HUES64 (cell line): Measurements from ENCODE around the gene APBB2.
"Not testable (repeated sequence)": the region's sequence is repeated elsewhere in the genome, so short reads cannot be mapped to it uniquely, and the experiment has no call there.

Source experiments
- H3K27ac ChIP-seq: 2 replicates; pipeline ENCODE4 v1.7.0; 2013; ENCODE audit warnings: low read depth, low read length, inconsistent platforms
- H3K27me3 ChIP-seq: 2 replicates; pipeline ENCODE4 v1.6.1; 2013; ENCODE audit warnings: mild to moderate bottlenecking, low read length; ENCODE audit not compliant: insufficient read depth
- H3K36me3 ChIP-seq: 2 replicates; pipeline ENCODE4 v1.6.1; 2013; ENCODE audit warnings: mild to moderate bottlenecking, low read length; ENCODE audit not compliant: insufficient read depth
- H3K4me1 ChIP-seq: 2 replicates; pipeline ENCODE4 v1.6.1; 2013; ENCODE audit warnings: mild to moderate bottlenecking, low read length, moderate library complexity; ENCODE audit not compliant: insufficient read depth
- H3K4me3 ChIP-seq: 2 replicates; pipeline ENCODE4 v1.5.1; 2013; ENCODE audit warnings: mild to moderate bottlenecking, low read length, moderate library complexity
- H3K9ac ChIP-seq: 2 replicates; pipeline ENCODE4 v1.6.1; 2013; ENCODE audit warnings: mild to moderate bottlenecking, low read depth, low read length
- H3K9me3 ChIP-seq: 2 replicates; pipeline ENCODE4 v1.6.1; 2013; ENCODE audit warnings: low read depth, low read length; ENCODE audit not compliant: insufficient read depth
- WGBS: fragments of 150-250, 120-280 bp; methylation state at CpG from one replicate; pipeline ENCODE4 v1.1.7; 2013; ENCODE audit warnings: missing lambda C conversion rate; 5-methylcytosine and 5-hydroxymethylcytosine counted together

Gene APBB2

DNA sequence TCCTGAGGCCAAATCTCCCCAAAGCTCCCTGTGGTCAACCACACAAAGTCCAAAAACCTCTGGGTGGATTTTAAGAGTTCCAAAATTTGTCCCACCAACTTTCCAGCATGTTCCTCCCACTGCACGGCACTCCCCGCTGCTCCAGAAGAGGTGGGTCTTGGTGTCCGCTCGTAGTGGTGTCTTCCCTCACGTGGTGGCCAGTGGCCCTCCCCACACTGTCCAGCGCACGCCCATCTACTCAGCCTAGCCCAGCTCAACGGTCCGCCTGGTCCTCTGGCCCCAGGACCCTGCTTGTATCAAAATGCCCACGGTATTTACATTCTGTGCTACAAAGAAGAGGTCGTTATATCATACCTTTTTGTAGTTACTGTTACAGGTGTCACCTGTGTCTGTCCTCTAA lies 381.1 kb downstream of the APBB2 start:
- 98% methylated on average over 11 of the region's 11 CpGs for WGBS
- H3K9ac ChIP-seq, result no peak overlapping the region
- no peaks in the 10 kb centered on the region for H3K4me1 ChIP-seq
- peaks cover 41% of the 10 kb centered on the region for H3K36me3 ChIP-seq
- H3K27ac ChIP-seq, result no peak overlapping the region
- H3K4me3 ChIP-seq, result no peak overlapping the region
- H3K27me3 ChIP-seq, result no peaks in the 10 kb centered on the region
- no peaks in the 10 kb centered on the region for H3K9me3 ChIP-seq

DNA sequence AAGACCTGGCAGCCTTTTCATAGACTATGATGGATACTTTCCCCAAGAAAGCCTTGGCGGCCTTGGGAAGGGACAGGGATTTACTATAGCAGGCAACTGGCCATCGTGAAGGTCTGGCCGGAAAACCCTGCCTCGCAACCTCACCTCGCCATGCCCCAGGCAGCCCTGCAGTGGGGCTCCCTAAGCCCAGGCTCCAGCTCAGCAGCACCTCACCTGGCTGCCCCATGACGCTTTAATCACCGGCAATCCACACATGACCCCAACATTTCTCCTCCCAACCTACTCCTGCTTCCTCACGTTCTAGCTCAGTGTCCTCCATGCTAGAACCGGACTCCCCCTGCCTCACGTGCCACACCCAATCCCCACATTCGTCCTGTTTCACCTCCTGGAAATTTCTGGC lies 382.2 kb downstream of the APBB2 start:
- Histone ChIP-seq H3K9me3 (no peaks in the 10 kb centered on the region), H3K36me3 (peaks cover 46% of the 10 kb centered on the region), H3K27me3 (no peaks in the 10 kb centered on the region), H3K4me3 (no peak overlapping the region), H3K4me1 (no peaks in the 10 kb centered on the region), H3K27ac (no peak overlapping the region), H3K9ac (no peak overlapping the region)
- 92% methylated on average over 11 of the region's 11 CpGs for WGBS

DNA sequence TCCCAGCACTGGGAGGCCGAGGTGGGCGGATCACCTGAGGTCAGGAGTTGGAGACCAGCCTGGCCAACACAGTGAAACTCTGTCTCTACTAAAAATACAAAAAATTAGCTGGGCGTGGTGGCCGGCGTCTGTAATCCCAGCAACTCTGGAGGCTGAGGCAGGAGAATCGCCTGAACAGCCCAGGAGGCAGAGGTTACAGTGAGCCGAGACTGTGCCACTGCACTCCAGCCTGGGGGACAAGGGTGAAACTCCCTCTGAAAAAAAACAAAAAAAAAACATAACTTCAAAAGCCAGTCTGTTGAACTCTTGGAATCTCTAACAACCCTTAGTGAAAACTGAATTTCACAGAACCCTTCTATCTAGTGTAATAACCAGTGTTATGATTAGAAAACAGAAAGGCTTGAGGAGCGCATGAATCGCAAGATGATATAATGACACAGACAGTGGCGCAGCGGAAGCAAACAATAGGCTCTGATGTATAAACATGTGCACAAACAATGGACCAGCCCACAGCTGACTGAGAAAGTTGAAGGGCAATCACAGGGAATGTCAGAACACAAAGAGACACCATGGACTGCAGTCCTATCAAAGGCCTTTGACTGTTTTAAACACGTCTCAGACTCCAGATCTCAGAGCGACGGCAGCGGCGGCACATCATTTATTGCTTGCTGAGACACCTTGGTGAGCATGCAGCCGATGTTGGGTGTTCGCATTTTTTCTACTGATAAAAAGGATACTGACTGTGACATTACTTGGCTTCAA lies 383.0 kb downstream of the APBB2 start:
- Histone ChIP-seq H3K27ac (no peak overlapping the region), H3K9me3 (no peaks in the 10 kb centered on the region), H3K27me3 (no peaks in the 10 kb centered on the region), H3K36me3 (peaks cover 50% of the 10 kb centered on the region), H3K4me1 (no peaks in the 10 kb centered on the region), H3K4me3 (no peak overlapping the region), H3K9ac (no peak overlapping the region)
- WGBS, result 95% methylated on average over 18 of the region's 18 CpGs

DNA sequence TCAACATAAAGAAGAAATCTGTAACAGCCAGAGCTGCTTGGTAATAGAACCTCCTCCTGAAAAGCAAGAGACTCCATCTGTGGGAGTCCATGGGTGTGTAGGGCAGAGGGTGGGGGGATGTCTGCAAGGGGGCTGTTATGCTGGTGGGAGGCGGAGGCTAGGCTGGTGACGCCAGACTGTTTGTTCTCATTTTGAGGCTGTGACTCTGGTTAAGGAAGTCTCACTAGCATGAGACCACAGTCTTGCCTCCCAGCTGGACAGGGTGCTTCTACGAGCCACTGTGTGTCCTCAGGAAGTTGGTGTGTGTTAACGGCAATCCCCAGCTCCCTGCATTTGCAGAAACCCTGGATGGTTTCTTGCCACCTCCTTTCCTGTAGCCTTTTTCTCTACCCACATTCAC lies 384.8 kb downstream of the APBB2 start:
- Histone ChIP-seq H3K36me3 (peaks cover 65% of the 10 kb centered on the region), H3K27me3 (no peaks in the 10 kb centered on the region), H3K4me1 (no peaks in the 10 kb centered on the region), H3K9ac (no peak overlapping the region), H3K27ac (no peak overlapping the region), H3K4me3 (no peak overlapping the region), H3K9me3 (no peaks in the 10 kb centered on the region)
- WGBS, result 94% methylated on average over 4 of the region's 4 CpGs

DNA sequence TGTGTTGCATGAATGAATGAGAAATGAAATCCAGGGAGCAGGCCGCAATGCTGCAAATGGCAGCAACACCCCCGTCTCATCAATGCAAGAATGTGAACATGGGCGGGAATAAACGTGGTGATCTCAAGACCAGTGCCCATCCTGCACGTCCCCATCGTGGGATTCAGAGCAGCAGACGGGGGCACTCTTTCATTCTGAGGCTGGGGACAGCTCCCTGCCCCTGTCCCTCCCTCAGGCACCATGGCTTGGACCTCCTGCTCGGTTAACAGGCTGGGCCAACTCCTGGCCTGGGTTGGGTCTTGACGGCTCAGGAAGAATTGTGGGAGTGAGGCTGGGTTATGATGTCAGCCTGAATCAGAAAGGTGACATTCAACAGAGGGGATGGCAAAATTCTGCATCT lies 385.7 kb downstream of the APBB2 start:
- WGBS, result 94% methylated on average over 9 of the region's 9 CpGs
- no peaks in the 10 kb centered on the region for H3K4me1 ChIP-seq
- peaks cover 65% of the 10 kb centered on the region for H3K36me3 ChIP-seq
- no peaks in the 10 kb centered on the region for H3K27me3 ChIP-seq
- H3K27ac ChIP-seq, result no peak overlapping the region
- no peak overlapping the region for H3K4me3 ChIP-seq
- no peaks in the 10 kb centered on the region for H3K9me3 ChIP-seq
- H3K9ac ChIP-seq, result no peak overlapping the region

DNA sequence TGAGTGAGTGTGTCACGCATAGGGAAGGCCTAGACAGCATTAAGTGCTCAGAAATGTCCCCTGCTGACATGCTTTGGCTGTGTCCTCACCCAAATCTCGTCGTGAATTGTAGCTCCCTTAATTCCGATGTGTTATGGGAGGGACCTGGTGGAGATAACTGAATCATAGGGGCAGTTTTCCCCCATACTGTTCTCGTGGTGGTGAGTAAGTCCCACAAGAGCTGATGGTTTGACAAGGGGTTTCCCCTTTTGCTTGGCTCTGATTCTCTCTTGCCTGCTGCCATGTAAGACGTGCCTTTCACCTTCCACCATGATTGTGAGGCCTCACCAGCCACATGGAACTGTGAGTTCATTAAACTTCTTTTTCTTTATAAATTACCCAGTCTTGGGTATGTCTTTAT lies 386.6 kb downstream of the APBB2 start:
- H3K27me3 ChIP-seq, result no peaks in the 10 kb centered on the region
- H3K27ac ChIP-seq, result no peak overlapping the region
- H3K36me3 ChIP-seq, result peaks cover 74% of the 10 kb centered on the region
- no peak overlapping the region for H3K9ac ChIP-seq
- H3K4me1 ChIP-seq, result no peaks in the 10 kb centered on the region
- H3K4me3 ChIP-seq, result no peak overlapping the region
- WGBS, result 93% methylated on average over 6 of the region's 6 CpGs
- no peaks in the 10 kb centered on the region for H3K9me3 ChIP-seq

DNA sequence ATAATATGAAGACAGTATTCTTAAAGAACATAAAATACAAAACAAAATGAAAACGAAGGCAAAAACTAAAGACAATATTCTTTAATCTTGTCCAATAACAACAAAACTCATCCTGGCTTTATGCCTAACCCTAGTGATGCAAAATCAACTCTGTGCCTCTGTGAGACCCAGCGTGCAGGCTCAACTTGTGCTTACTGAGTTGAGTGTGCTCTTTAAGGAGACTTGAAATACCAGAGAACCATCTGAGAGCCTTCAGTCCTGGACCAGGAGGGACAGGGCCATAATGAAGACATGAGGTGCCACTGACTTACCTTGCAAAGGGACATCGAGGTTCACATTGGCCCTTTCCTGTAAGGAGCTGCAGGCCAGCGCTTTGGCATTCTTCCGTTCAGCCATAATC lies 387.5 kb downstream of the APBB2 start:
- no peak overlapping the region for H3K27ac ChIP-seq
- no peak overlapping the region for H3K9ac ChIP-seq
- H3K9me3 ChIP-seq, result no peaks in the 10 kb centered on the region
- no peak overlapping the region for H3K4me3 ChIP-seq
- no peaks in the 10 kb centered on the region for H3K4me1 ChIP-seq
- peaks cover 84% of the 10 kb centered on the region for H3K36me3 ChIP-seq
- H3K27me3 ChIP-seq, result no peaks in the 10 kb centered on the region
- WGBS, result 98% methylated on average over 5 of the region's 5 CpGs

DNA sequence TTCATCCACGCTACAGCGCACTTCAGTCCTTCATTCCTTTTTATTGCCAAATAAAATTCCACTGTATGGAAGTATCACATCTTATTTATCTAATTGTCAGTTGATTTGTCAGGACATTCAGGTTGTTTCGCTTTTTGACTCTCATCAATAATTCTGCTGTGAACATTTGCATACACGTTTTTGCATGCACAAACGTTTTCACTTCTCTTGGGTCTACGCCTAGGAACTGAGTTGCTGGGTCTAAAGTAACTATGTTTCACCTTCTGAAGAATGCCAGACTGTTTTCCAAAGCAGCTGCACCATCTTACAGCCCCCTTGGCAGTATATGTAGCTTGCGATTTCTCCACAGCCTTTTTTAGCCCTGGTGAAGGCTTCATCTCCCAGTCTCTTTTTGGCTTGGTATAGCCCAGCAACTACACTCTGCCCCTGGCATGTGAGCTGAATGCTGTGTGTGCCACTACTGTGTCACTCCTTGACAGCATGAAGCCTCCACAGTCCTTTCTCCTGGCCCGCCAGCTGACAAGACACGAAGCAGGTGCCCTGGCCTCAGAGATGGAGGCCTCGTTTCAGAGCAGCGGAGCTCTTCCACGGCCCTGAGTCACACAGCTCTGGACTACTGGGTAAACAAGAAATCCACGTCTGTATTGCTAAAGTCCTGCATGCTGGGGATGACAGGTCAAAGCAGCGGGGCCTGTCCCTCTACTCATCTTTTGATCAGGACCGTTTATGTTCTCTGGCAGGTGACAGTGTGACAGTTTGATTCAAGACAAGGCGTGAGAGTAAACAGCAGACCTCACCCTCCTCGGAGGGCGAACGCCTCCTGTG lies 389.1 kb downstream of the APBB2 start:
- H3K9ac ChIP-seq, result no peak overlapping the region
- peaks cover 90% of the 10 kb centered on the region for H3K36me3 ChIP-seq
- 96% methylated on average over 19 of the region's 19 CpGs for WGBS
- no peaks in the 10 kb centered on the region for H3K4me1 ChIP-seq
- H3K27me3 ChIP-seq, result no peaks in the 10 kb centered on the region
- no peaks in the 10 kb centered on the region for H3K9me3 ChIP-seq
- no peak overlapping the region for H3K27ac ChIP-seq
- H3K4me3 ChIP-seq, result no peak overlapping the region

DNA sequence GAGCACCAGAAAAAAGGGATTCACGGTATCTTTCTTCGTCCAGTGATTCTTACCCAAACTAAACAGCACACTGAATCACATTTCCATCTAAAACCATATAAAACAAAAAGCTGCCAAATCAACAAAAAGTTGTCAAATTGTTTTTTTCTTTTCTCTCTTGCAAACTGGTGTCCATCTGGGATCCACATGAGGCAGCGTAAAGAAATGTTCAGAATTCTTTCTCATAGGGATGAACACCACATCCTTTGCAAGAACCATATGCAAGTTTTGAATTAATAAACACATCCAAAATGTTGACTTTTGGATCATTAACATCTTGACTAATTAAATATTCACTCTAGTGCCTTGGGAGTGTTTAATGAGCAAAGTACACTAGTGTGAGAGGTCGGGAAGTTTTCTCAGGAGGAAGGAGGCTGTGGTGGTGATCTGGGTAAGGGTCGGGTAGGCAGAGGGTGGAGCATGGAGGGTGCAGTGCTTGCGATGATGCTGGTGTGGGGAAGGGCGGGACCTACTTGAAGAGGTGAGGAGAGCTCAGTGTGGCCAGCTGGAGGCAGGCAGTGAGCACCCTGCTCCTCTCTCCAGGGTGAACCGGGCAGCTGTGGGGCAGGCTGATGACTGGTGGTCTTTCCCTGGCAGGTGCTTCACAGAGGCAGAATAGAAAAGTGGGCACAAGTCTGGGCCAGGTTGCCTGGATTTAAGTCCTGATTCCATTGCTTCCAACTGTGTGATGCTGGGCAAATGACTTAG lies 391.7 kb downstream of the APBB2 start:
- peaks cover 82% of the 10 kb centered on the region for H3K36me3 ChIP-seq
- H3K4me3 ChIP-seq, result no peak overlapping the region
- H3K4me1 ChIP-seq, result no peaks in the 10 kb centered on the region
- H3K27me3 ChIP-seq, result no peaks in the 10 kb centered on the region
- H3K9ac ChIP-seq, result no peak overlapping the region
- H3K27ac ChIP-seq, result no peak overlapping the region
- 92% methylated on average over 8 of the region's 8 CpGs for whole genome bisulfite sequencing
- no peaks in the 10 kb centered on the region for H3K9me3 ChIP-seq

DNA sequence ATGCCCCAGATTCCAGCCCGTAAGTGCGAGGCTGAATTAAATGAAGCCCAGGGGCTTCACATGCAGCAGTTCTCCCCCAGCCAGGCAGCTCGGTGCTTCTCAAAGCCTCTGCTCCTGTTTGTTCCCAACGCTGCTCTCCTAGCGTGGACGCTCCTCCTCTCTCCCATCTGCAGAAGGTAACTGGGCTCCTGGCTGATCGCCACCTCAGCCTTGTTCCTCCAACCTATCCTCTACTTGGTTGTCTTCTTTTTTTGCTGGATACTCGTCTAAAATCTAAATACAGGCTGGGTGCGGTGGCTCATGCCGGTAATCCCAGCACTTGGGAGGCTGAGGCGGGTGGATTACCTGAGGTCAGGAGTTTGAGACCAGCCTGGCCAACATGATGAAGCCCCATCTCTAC lies 394.2 kb downstream of the APBB2 start:
- H3K36me3 ChIP-seq, result peaks cover 85% of the 10 kb centered on the region
- H3K4me3 ChIP-seq, result no peak overlapping the region
- H3K27me3 ChIP-seq, result no peaks in the 10 kb centered on the region
- WGBS, result 94% methylated on average over 11 of the region's 11 CpGs
- H3K9me3 ChIP-seq, result no peaks in the 10 kb centered on the region
- no peaks in the 10 kb centered on the region for H3K4me1 ChIP-seq
- H3K27ac ChIP-seq, result no peak overlapping the region
- no peak overlapping the region for H3K9ac ChIP-seq

DNA sequence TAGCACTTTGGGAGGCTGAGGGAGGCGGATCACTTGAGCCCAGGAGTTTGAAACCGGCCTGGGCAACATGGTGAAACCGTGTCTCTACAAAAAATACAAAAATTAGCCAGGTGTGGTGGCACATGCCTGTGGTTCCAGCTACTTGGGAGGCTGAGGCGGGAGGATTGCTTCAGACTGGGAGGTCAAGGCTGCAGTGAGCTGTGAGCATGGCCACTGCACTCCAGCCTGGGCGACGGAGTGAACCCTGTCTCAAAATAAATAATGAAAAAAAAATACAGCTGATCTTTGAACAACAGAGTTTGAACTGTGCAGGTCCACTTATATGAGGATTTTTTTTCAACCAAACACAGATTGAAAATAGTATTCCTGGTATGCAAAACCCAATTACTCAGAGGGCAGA lies 397.2 kb downstream of the APBB2 start:
- H3K9ac ChIP-seq, H3K4me3 ChIP-seq, H3K4me1 ChIP-seq, H3K27ac ChIP-seq, H3K9me3 ChIP-seq, H3K27me3 ChIP-seq: not testable (repeated sequence)
- 97% methylated on average over 6 of the region's 6 CpGs for WGBS
- H3K36me3 ChIP-seq, result peaks cover 85% of the 10 kb centered on the region
